Muscle of arm (tissue), 12 donors: ENCODE results near the gene ZMIZ1. TPM values are rescaled to one million over a fixed set of nuclear protein-coding genes. Genes with fewer than 3 reads are reported as not detected.

Source experiments
- DNase-seq: peaks from one replicate; pipeline ENCODE4 v3.0.0-alpha.2; 2013
- polyA plus RNA-seq, 12 donors: library from polyadenylated mRNA; unstranded; fragments of 120-200 nt; gene quantifications; one replicate each; pipeline ENCODE4 v1.2.1, GENCODE V29; 2013; ENCODE audit not compliant: insufficient read length in 12 of 12

ZMIZ1 gene
- polyA plus RNA-seq, 12 donors, result 27.7 to 66.3 (median 34.3) TPM; not detected in 1

DNA sequence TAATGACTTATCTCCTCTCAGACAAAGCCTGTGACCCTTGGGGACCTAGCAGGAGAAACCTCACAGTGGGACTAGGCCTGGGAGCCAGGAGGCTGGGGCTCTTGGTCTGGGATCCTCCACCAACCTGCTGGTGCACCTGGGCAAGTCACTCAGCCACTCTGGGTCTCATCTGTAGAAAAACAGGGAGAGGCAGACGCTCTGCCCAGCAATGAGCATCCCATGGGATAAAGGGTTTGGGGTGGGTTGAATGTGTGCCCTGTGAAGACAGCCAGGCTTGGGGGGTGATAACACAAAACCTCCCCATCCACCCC lies 81.6 kb downstream of the ZMIZ1 start:
- DNase-seq, result no peak

DNA sequence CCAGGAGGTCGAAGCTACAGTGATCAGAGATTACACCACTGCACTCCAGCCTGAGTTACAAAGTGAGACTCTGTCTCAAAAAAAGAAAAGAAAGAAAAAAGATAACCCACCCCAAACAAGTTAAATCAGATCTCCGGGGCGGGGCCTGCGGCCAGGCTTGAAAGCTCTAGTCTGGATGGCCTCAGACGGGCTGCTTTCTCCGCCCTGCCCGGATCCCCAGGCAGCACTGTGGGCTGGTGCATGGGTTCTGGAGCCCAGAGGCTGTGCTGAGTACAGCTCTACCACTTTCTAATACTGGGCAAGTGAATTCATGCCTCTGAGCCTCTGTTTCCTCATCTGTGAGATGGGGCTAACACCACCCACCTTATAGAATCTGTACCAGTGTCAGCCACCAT lies 83.7 kb downstream of the ZMIZ1 start:
- DNase-seq, result no peak

DNA sequence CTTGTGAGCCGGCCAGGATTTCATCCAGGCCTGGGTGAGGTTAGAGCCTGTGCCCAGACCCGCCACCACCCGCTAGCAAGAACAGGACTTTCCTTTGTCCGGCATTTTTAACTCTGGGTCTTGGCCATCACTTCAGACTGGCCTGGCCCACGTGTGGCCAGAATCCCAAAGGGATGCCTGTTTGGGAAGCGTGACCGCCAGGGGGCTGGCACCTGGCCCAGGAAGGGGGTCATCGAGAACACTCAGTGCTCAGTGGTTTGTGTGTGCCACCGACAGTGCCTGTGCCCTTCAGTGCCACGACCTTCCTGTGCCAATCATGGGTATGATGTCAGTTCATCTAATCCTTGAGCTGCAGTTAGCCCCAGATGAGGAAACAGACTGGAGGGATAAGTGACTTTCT lies 85.0 kb downstream of the ZMIZ1 start:
- no peak for DNase-seq

DNA sequence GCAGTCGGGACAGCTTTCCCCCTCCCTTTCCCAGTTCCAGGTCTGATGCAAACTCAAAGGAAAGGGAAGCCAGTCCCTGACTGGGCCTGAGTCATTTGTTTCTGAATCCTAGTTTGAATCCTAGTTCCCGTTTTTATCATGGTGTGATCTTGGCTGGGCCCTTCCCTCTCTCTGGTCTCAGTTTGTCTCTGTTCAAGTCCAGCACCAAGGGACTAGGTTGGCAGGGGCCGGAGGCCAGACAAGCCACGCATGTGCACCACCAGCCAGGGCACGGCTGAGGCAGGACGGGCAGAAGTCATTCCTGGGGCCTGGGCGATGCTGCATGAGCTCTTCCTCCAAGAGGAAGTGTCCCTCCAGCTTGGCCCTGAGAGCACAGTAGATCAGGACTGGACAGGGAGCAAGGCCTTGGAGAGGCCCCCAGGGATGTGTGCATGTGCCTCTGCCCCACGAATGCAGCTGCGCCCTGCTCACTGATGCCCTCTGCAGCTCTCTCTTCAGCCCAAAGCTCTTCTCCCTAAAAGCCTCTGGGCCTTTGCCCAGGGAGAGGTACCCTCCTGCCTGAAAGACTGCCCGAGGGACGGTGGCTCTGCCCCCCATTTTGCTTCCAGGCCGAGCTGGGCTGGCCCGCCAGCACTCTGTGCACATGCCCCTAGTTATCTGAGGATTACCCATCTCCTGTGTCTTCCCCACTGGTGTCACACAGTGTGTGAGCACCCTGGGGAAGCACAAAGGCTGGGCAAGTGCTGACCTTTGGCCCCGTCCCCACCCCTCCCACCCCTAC lies 86.7 kb downstream of the ZMIZ1 start:
- no peak for DNase-seq

DNA sequence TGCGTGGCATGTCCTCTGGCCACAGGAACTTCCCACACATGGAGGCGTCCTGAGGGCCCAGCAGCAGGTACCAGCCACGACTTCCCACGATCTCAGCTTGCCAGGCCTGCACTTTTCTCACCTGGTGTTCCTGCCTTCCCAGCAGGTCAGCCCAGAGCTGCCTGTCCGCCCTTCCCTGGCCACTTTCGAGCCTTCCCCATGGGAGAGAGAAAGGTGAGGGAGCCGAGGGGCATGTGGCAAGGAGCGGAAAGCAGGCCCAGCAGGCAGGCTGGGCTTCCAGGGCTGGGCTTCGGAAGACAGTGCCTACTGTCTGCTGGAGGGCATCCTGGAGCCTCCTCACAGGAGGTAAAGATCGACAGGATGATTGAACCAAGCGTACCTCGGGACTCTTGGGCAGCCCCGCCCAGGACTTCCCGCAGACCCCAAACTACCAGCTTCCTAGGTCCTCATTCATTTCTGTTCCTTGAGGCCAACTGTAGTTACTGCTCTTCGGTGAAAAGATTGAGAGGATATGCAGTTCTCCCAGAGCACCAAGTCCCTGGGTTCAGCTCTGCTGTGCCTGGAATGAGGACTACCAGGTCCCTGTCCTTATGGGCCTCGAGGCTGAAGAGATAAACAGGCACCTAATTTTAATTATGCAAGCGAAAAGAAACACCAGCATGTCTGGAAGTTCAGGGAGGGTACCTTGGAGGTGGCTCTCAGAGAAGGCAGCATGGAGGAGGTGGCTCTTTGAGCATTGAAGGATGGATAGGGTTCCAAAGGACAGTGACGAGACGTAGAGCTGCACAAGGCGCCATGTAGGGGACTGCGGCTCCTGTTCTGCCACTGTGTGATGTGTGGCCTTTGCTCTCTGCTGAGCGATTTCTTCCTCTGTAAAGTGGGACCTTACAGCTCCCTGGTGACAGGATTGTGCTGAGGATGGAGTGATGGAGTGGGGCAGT lies 87.8 kb downstream of the ZMIZ1 start:
- DNase-seq, result no peak

DNA sequence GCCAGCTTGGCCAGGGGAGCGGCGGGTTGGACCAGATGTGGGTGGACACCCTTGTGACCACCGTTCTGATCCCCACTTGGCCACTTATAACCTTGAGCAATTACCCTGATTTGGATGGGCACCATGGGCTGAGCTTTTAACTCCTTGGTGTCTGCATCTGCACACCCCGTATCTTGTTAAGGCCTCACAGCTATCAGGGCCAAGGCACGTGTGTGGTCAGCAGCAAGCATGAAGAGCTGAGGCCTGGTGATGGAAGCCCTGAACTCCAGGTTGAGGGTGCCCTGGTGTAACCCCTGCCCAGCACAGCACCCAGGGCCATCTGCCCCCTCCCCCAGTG lies 89.2 kb downstream of the ZMIZ1 start:
- DNase-seq, result peak; percentile 43

DNA sequence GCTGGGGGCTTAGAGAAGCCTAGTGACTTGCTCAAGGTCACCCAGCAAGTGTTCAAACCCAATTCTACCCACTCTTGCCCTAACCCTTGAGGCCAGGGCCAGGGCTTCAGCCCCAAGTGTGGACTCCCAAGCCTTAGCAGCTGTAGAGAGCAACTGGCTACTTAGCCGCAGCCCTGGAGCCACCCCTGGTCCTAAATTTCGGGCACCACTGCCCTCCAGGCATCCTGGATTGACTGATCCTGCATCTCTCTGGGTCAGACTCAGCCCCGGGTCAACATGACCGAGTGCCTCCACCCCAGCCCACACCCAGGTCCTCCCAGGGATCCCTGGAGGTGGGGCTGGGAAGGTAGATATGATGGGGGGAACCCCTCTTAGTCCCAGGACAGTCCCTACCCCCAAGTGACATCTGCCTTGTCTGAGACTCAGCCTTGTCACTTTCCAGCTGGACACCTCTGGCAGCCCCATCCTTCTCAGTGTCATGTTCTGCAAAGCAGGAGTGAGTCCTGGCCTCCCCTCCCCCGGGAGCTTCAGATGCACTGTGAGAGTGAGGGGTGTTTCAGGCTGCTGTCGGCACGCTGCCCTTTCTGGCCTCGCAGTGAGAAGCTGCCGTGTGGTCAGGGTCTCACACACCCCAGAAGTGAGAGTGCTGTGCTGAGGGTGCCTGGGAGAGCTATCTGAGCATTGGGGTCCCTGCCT lies 89.8 kb downstream of the ZMIZ1 start:
- DNase-seq, result no peak

DNA sequence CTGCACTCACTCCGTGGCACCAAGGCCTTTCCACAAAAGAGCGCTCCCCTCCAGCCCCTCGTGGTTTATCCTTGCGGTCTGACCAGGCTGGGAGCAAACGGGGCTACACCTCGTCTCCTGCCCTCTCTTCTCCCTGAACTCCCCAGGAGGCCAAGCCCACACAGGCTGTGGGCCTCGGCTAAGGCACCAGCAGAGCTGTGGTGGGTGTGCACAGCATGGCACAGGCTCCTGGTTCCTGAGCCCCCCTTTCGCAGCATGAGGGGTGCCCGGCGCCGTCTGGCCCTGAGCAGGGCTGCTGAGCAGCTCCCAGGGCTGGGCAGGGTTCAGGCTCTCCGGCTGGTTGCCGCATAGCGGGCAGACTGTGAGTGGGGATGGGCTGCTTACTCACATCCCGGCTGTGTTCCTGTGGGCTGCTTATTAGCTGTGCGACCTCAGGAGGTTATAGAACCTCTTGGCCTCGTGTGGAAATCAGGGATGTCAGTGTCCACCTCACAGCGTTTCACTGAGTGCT lies 90.4 kb downstream of the ZMIZ1 start:
- DNase-seq, result no peak

DNA sequence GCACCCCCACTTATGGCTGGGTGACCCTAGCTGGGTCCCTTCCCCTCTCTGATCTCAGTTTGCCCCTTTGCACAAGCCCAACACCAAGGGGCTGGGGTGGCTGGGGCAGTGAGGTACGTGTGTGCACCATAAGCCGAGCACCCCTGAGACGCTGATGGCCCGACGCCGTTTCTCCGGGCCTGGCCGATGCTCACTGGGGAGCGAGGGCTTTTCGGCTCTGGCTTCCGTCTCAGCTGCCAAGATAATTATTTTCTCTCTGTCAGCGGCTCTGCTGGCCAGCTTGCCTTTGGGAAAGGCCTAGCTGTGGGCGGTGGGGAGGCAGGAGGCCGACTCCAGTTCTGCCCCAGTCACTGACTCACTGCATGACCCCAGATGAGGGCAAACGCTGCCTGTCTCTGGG lies 91.0 kb downstream of the ZMIZ1 start:
- peak; percentile 60 for DNase-seq

DNA sequence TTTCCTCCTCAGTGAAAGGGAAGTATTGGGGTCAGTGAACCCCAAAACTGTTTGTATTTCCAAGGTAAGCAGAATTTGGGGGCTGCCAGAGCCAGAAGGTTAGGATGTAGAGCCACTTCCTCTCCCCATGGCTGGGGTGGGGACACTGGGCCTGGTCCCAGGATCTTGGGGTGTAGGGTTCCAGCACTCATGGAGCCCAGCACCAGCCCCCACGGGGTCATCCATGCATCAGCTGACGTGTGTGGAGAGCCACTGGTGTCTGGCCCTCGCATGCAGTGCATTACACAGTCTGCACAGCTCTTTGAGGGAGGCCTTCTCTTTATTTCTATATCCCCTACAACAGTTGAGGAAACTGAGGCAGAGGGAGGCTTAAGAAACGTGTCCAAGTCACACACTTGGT lies 91.4 kb downstream of the ZMIZ1 start:
- DNase-seq, result no peak

DNA sequence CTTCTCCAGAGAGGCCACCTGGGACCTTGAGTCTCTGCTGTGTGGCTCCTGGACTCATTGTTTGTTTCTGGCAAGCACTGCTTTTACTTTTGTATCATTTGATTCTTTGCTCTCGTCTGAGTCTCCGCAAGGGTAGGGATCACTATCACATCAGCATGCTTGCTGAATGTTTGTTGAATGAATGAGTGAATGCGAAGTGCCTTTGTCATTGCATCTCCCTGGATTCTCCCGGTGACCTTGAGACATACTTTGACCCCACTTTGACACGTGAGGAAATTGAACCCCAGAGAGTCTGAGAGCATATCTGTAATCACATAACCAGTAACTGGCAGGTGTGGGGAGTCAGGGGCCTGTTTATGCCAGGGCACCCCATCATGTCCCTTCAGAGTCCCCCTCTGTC lies 92.8 kb downstream of the ZMIZ1 start:
- no peak for DNase-seq

DNA sequence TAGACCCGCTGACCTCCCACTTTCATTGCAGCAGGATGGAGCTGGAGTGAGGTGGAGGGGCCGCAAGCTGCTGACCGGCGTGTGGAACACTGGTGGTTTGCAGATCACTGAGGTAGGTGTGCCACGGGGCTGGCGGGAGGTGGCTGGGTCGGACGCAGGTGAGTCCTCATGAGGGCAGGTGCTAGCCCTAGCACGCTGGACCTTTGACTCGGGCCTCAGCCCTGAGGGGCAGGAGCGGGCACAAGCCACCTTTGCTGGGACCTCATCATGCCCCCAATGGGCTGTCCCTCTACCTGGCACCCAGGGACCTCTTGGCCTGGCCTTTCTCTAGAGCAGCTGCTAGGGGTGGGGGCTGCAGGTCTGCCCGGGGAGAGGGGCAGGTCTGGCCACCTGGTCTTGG lies 93.3 kb downstream of the ZMIZ1 start:
- DNase-seq, result no peak

DNA sequence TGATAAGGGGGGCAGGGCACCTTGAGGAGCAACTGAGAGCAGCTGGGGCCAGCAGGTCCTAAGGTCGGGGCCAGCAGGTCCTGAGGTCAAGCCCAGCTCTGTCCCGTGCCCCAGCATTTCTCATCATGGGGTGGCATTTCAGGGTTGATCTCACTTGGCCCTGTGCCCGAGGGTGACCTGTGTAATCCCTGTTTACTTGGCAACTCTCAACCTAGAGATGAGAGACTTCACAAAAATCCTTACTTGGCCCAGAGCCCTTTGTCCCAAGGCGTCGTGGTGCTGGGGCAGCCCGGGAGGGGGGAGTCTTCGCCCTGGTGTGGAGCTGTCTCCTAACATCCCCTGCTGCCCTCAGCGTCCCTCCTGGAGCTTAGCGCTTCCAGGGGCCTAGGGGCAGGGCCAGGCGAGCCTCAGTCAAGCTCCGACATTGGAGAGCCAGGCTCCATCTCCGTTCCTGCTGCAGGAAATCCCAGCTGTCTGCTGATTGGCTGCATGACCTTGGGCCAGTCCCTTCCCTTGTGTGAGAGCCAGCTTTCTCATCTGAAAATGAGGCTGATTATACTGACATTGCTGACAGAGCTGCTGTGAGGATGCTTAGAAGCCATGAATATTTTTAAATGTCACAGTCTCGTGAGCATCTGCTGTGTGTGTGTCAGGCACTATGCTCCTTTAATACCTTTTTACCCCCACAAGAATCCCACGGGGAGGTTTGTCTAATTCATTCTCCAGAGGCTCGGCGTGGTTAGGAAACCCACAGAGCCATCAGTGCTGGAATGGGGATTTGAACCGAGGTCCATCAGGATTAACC lies 94.3 kb downstream of the ZMIZ1 start:
- DNase-seq, result no peak

DNA sequence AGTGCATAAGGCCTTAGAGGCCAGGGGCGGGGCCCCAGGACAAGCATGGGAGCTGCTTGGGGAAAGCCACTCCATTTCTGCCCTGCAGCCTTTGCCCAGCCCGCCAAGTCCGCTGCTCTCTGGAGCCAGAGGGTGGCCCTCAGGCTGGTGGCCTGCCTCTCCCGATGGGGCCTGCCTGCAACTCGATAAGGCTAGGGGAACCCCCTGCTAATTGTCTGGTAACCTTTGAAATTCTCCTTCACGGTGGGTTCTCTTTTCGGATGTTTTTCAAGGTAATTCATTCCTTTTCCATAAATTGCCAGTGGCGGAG lies 94.9 kb downstream of the ZMIZ1 start:
- no peak for DNase-seq

DNA sequence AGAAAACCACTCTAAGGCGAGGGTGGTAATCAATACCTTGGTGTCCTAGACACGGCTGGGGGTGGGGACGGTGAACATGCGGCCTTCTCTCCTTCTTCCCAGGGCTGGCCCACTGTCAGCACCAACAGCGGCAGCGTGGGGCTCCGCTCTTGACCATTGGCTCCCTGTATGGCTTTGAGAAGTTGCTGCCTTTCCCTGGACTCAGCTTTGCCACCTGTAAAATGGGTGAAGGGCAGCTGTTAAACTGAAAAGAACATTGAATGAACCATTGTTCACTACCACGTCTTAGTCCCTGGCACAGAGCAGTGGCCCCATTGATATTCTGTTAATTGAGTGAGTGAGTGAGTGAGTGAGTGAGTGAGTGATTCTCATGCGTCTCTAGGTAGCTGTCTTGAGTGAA lies 95.3 kb downstream of the ZMIZ1 start:
- DNase-seq, result no peak

DNA sequence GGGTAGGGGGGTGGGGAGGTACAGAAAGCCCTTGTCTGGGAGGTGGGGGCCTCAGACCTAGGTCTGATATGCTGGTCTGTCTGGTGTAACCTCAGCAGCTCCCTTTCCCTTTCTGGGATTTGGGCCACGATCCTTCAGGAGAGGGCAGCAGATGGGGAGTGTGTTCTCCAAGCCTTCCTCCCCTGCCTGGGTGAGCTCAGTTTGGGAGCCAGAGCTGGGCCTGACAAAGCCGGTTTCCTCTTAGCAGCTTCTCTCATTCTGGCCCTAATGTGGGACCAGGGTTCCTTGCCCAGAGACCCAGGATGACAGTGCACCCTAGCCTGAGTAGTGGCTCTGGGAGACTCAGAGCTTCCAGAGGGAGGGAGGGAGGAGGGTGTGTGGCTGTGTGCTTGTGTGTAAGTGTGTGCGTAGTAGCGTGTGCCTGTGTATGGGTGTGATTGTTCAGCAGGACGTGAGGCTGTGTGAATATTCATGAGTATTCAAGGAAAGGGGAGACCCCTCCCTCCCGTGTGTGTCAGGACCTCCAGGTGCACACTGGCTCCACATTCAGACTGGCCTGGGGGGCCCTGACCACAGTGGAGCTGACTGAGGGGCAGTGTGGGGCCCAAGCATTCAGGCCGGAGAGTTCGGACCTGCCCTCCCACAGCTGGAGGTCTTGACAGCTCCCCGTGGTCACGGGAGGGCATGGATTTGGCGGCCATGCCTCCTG lies 96.5 kb downstream of the ZMIZ1 start:
- DNase-seq, result no peak

DNA sequence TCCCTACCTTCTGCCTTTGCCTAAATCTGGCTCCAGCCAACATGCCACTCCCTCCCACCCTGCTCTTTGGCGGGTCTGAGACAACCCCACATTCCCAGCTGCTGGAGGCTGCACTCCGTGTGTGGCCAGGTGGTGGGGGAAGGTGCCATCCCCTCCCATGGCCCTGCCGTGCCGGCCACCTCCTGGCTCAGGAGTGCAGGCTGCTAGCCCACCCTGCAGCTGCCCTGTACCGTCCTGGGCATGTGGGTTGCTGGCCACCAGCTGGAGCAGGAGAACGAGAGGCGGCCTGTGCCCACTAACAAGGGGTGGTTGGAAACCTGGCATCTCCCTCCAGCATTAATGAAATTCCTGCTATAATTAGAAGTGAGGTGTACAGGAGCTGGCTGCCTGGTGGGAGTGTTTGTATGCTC lies 97.6 kb downstream of the ZMIZ1 start:
- DNase-seq, result no peak

DNA sequence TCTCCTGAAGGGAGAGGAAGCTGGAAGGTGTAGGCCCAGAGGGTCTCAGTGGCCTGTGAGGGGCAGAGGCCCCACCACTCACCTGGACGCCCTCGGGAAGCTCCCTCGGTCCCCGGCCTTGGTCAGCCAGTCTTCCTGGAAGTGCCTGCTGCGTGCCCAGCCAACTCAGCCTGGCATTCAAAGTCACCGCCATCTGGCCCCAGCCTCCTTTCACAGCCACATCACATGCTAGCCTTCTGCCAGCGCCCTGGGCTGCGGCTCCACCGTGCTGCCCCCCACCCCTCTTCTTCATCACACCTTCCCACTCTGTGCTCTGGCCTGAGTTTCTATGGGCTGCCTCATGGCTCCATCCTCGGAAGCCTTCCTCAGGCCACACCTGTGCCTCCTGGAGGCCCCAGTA lies 98.0 kb downstream of the ZMIZ1 start:
- DNase-seq, result no peak

DNA sequence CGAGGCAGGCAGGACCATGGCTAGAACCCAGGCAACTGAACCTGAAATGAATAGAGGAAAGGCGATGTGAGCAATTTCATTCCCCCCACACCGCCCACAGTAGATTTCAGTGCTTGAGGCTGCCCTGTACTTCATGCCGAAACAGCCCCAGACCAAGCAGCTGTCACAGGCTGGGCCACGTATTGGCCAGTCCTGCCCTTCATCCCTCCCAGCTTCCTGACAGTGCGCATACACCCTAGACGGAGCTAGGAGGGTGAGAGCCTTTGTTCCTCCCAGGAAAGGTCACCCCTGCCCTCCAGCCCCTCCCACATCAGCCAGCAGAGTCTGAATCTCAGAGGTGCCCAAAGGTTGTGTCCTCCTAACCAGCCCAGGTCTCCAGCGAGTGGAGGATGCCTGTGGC lies 98.8 kb downstream of the ZMIZ1 start:
- no peak for DNase-seq

DNA sequence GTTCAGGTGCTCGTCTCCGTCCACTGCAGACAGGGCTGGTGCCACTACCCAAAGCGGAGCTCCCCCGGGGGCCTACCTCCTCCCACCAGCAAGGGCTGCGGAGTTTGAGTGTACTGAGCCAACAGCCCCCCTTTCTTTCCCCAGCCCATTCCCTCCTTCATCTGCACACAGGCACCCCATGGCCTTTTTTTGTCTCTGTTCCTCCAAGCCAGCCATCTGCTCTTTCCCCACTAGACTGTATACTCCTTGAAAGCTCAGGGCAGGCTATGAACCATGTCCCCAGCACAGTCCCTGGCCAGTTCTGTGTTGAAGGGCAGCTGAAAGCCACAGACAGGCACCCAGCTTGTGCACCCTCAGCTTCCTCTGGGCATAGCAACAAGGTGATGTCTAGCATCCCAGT lies 99.4 kb downstream of the ZMIZ1 start:
- DNase-seq, result no peak

DNA sequence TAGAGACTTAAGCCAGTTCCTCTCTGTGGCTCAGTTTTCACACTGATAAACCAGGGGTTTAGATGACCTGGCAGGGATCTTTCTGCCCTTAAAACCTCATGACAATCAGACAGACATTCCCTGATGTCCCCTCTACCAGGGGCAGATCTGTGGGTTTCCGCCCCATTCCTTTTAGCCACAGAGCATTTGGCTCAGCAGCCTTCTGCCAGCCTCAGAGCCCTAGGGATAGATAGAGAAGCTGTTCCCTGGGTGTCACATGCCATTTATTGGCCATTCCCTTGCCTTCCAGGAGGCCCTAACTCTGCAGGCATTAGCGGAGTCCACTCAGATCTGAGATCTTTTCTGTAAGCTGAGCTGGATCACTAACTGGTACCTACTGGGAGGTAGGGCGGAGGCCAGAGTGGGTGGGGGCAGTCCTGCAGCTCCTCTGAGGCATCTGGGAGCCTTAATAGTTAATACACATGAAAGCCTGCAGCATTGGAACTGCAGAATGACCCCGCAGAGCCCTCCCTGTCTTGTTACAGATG lies 101.5 kb downstream of the ZMIZ1 start:
- DNase-seq, result no peak
